ENCODE measurements around the gene ESYT2.

ESYT2 gene

GRCh38 chr7:158747408-158747807 is 81.9 kb downstream of the ESYT2 start:
- no peak for DNase-seq

GRCh38 chr7:158746957-158747356 is 82.4 kb downstream of the ESYT2 start:
- no peak for DNase-seq

GRCh38 chr7:158745057-158745715 is 84.1 kb downstream of the ESYT2 start:
- no peak for DNase-seq

GRCh38 chr7:158744070-158744469 is 85.2 kb downstream of the ESYT2 start:
- no peak for DNase-seq

GRCh38 chr7:158743219-158743618 is 86.1 kb downstream of the ESYT2 start:
- no peak for DNase-seq

GRCh38 chr7:158742065-158742821 is 87.1 kb downstream of the ESYT2 start:
- no peak for DNase-seq

- no peak for DNase-seq
These were observed 88.0 kb downstream of the ESYT2 start for GRCh38 chr7:158741294-158741666.

GRCh38 chr7:158740657-158741293 is 88.5 kb downstream of the ESYT2 start:
- no peak for DNase-seq

- DNase-seq, result peak in 1 of 56 donors; percentile 30
These were observed 89.2 kb downstream of the ESYT2 start for GRCh38 chr7:158740013-158740656.

- DNase-seq, result no peak
These were observed 90.5 kb downstream of the ESYT2 start for GRCh38 chr7:158738841-158739240.

GRCh38 chr7:158737064-158737695 is 92.1 kb downstream of the ESYT2 start:
- DNase-seq, result no peak

GRCh38 chr7:158735935-158736334 is 93.4 kb downstream of the ESYT2 start:
- no peak for DNase-seq

GRCh38 chr7:158734861-158735260 is 94.4 kb downstream of the ESYT2 start:
- DNase-seq, result peak in 11 of 56 donors; percentile 6 to 61 (median 27)

GRCh38 chr7:158733775-158734494 is 95.4 kb downstream of the ESYT2 start:
- DNase-seq, result no peak

- DNase-seq, result no peak
These were observed 96.1 kb downstream of the ESYT2 start for GRCh38 chr7:158733220-158733519.

GRCh38 chr7:158732494-158733219 is 96.7 kb downstream of the ESYT2 start:
- no peak for DNase-seq

- DNase-seq, result no peak
These were observed 97.5 kb downstream of the ESYT2 start for GRCh38 chr7:158731761-158732160.

GRCh38 chr7:158730383-158731346 is 98.6 kb downstream of the ESYT2 start:
- DNase-seq, result peak in 11 of 56 donors; percentile 5 to 56 (median 29)

All from nucleus accumbens (tissue), 56 donors.